H1 (cell line): Measurements from ENCODE around the gene PTTG1IP2. TPM values are rescaled to one million over a fixed set of nuclear protein-coding genes. Genes with fewer than 3 reads are reported as not detected.

ENCODE experiments used
- CTCF ChIP-seq, 3 experiments: IDR thresholded peaks; 1 replicate in 2 of 3; 2 replicates in 1 of 3; pipeline versions ENCODE4 v1.5.1 to v1.6.1; 2011; ENCODE audit warnings: low read length in 3 of 3, mild to moderate bottlenecking in 3 of 3, inconsistent platforms in 2 of 3, low read depth in 1 of 3, moderate library complexity in 1 of 3; ENCODE audit not compliant: insufficient read depth in 1 of 3; ENCODE audit errors: control extremely low read depth in 1 of 3
- HDAC2 ChIP-seq, 2 experiments: fragments of 300-600 bp in 1 of 2; sonication (generic) in 1 of 2; IDR thresholded peaks; 2 replicates each; pipeline ENCODE4 v1.6.1; 2011 to 2012; ENCODE audit warnings: low read depth in 2 of 2, low read length in 2 of 2, mild to moderate bottlenecking in 2 of 2, moderate library complexity in 2 of 2, borderline replicate concordance in 1 of 2, inconsistent platforms in 1 of 2
- HDAC6 ChIP-seq: IDR thresholded peaks from one replicate; pipeline ENCODE4 v1.7.1; 2012; ENCODE audit warnings: low read depth, mild to moderate bottlenecking, inconsistent platforms, low read length, moderate library complexity
- JUND ChIP-seq: IDR thresholded peaks from 2 replicates; pipeline ENCODE4 v1.6.1; 2011; ENCODE audit warnings: mild to moderate bottlenecking, improper control_type of control experiment, low read length
- POLR2AphosphoS5 ChIP-seq: IDR thresholded peaks from 2 replicates; pipeline ENCODE4 v1.6.1; 2011; ENCODE audit warnings: low read depth, low read length
- SAP30 ChIP-seq: fragments of 300-600 bp; sonication (generic); IDR thresholded peaks from 2 replicates; pipeline ENCODE4 v1.7.1; 2012; ENCODE audit warnings: low read length, moderate library complexity, mild to moderate bottlenecking, inconsistent platforms; ENCODE audit not compliant: insufficient read depth, insufficient replicate concordance
- SIRT6 ChIP-seq: IDR thresholded peaks from one replicate; pipeline ENCODE4 v1.7.1; 2012; ENCODE audit warnings: low read length, inconsistent platforms
- TAF7 ChIP-seq: optimal IDR thresholded peaks from 2 replicates; pipeline ENCODE3; 2011; ENCODE audit warnings: low read depth, mild to moderate bottlenecking, inconsistent platforms, low read length, moderate library complexity, borderline replicate concordance
- TBP ChIP-seq: IDR thresholded peaks from 2 replicates; pipeline ENCODE4 v1.6.1; 2011; ENCODE audit warnings: low read depth, low read length, improper control_type of control experiment
- polyA plus RNA-seq, 7 experiments: library from polyadenylated mRNA; depleted of rRNA in 3 of 7; stranded (reverse) in 5 of 7; unstranded in 2 of 7; fragments of >200 nt in 5 of 7; fragments of 200-250 nt in 2 of 7; gene quantifications; 1 replicate in 5 of 7; 2 replicates in 1 of 7; 4 replicates in 1 of 7; pipeline versions ENCODE4 v1.2.1 to v1.2.3, GENCODE V29; 2011 to 2013; ENCODE audit warnings: missing spikeins in 2 of 7, mixed read lengths in 2 of 7
- total RNA-seq: library from RNA; stranded (reverse); fragmentation: NEBNext Ultra II Directional; extraction: Animal tissue kit (Norgen Biotek cat#: 25700); gene quantifications from 2 replicates; pipeline ENCODE4 v1.2.1, GENCODE V29; 2021

The PTTG1IP2 gene
- total and polyA plus RNA-seq, 2 of the 8 experiments (the other 6 are each of a cell fraction or from before 2014, with no cell fraction given), result not detected

- no peak for TF ChIP-seq TAF7
- TF ChIP-seq TBP, result no peak
- TF ChIP-seq POLR2AphosphoS5, result no peak
- TF ChIP-seq SIRT6, result no peak
- no peak for TF ChIP-seq SAP30
- no peak for TF ChIP-seq HDAC2 (IDR thresholded peaks at IDR 0.05; ENCODE audit: borderline replicate concordance in 1 of 2, low read depth in 2 of 2, low read length in 2 of 2)
- no peak for TF ChIP-seq CTCF (IDR thresholded peaks at IDR 0.05; ENCODE audit: control extremely low read depth in 1 of 3, insufficient read depth in 1 of 3, low read depth in 1 of 3, low read length in 3 of 3)
- TF ChIP-seq JUND, result no peak
- no peak for TF ChIP-seq HDAC6
These were observed 15.3 kb downstream of the PTTG1IP2 start (continued) for GRCh38 chr7:90484706-90485105.
